Mesenchymal stem cell (in vitro differentiated cells and primary cell): ENCODE data around the gene JMJD6.

Source experiments
- DNase-seq: peaks from one replicate; pipeline ENCODE4 v3.0.0-alpha.2; 2013
- H2AFZ ChIP-seq: one replicate; pipeline ENCODE4 v1.6.1; 2013; ENCODE audit warnings: low read depth, mild to moderate bottlenecking, control low read depth, inconsistent platforms, low read length, moderate library complexity
- H2AK5ac ChIP-seq: 2 replicates; pipeline ENCODE4 v1.6.1; 2013; ENCODE audit warnings: low read length, moderate library complexity, mild to moderate bottlenecking, inconsistent platforms; ENCODE audit not compliant: severe bottlenecking
- H2BK120ac ChIP-seq: one replicate; pipeline ENCODE4 v1.6.1; 2013; ENCODE audit warnings: low read depth, mild to moderate bottlenecking, inconsistent platforms, low read length, moderate library complexity
- H2BK12ac ChIP-seq, 2 experiments: one replicate each; pipeline ENCODE4 v1.6.1; 2013; ENCODE audit warnings: inconsistent platforms in 2 of 2, low read length in 2 of 2, mild to moderate bottlenecking in 2 of 2, moderate library complexity in 2 of 2, control low read depth in 1 of 2
- H2BK15ac ChIP-seq: one replicate; pipeline ENCODE4 v1.6.1; 2013; ENCODE audit warnings: mild to moderate bottlenecking, low read depth, inconsistent platforms; ENCODE audit not compliant: poor library complexity, severe bottlenecking
- H2BK5ac ChIP-seq: 2 replicates; pipeline ENCODE4 v1.6.1; 2013; ENCODE audit warnings: low read depth, mild to moderate bottlenecking, low read length, control low read depth, inconsistent platforms; ENCODE audit not compliant: poor library complexity, severe bottlenecking
- H3K14ac ChIP-seq, 2 experiments: one replicate each; pipeline ENCODE4 v1.6.1; 2013; ENCODE audit warnings: inconsistent platforms in 2 of 2, low read length in 2 of 2, control low read depth in 1 of 2, mild to moderate bottlenecking in 1 of 2, moderate library complexity in 1 of 2
- H3K18ac ChIP-seq, 2 experiments: one replicate each; pipeline ENCODE4 v1.6.1; 2013; ENCODE audit warnings: inconsistent platforms in 2 of 2, low read length in 2 of 2, control low read depth in 1 of 2, low read depth in 1 of 2, mild to moderate bottlenecking in 1 of 2
- H3K23ac ChIP-seq, 2 experiments: one replicate each; pipeline ENCODE4 v1.6.1; 2013; ENCODE audit warnings: inconsistent platforms in 2 of 2, low read length in 2 of 2, mild to moderate bottlenecking in 2 of 2, moderate library complexity in 2 of 2, control low read depth in 1 of 2
- H3K27ac ChIP-seq: 2 replicates; pipeline ENCODE4 v1.5.1; 2013; ENCODE audit warnings: mild to moderate bottlenecking, moderate library complexity, low read length, control low read depth, inconsistent platforms; ENCODE audit not compliant: poor library complexity, severe bottlenecking
- H3K27me3 ChIP-seq, 2 experiments: 2 replicates each; pipeline versions ENCODE4 v1.6.1 to v1.7.0; 2013; ENCODE audit warnings: low read length in 2 of 2, mild to moderate bottlenecking in 2 of 2, moderate library complexity in 2 of 2, control low read depth in 1 of 2, inconsistent platforms in 1 of 2; ENCODE audit not compliant: control insufficient read depth in 1 of 2, insufficient read depth in 1 of 2
- H3K36me3 ChIP-seq, 2 experiments: 2 replicates each; pipeline versions ENCODE4 v1.6.1 to v1.7.0; 2013; ENCODE audit warnings: low read length in 2 of 2, control low read depth in 1 of 2, inconsistent platforms in 1 of 2, low read depth in 1 of 2, mild to moderate bottlenecking in 1 of 2; ENCODE audit not compliant: insufficient read depth in 2 of 2, control insufficient read depth in 1 of 2
- H3K4ac ChIP-seq, 2 experiments: one replicate each; pipeline ENCODE4 v1.6.1; 2013; ENCODE audit warnings: inconsistent platforms in 2 of 2, low read length in 2 of 2, mild to moderate bottlenecking in 2 of 2, moderate library complexity in 2 of 2, control low read depth in 1 of 2, low read depth in 1 of 2
- H3K4me1 ChIP-seq: 2 replicates; pipeline ENCODE4 v1.6.1; 2013; ENCODE audit warnings: low read depth, low read length, control low read depth; ENCODE audit not compliant: control insufficient read depth, insufficient read depth
- H3K4me2 ChIP-seq: 2 replicates; pipeline ENCODE4 v1.6.1; 2013; ENCODE audit warnings: low read length, mild to moderate bottlenecking, inconsistent platforms; ENCODE audit not compliant: poor library complexity, severe bottlenecking
- H3K4me3 ChIP-seq, 2 experiments: 2 replicates each; pipeline versions ENCODE4 v1.5.1 to v1.7.0; 2013; ENCODE audit warnings: low read length in 2 of 2, mild to moderate bottlenecking in 2 of 2, control low read depth in 1 of 2, low read depth in 1 of 2; ENCODE audit not compliant: insufficient read depth in 1 of 2
- H3K79me1 ChIP-seq: replicated peaks from 2 replicates; pipeline ENCODE4 v1.6.1; 2013; ENCODE audit warnings: mild to moderate bottlenecking, control low read depth, low read length, inconsistent platforms; ENCODE audit not compliant: poor library complexity, severe bottlenecking
- H3K9ac ChIP-seq: 2 replicates; pipeline ENCODE4 v1.7.0; 2013; ENCODE audit warnings: mild to moderate bottlenecking, low read length, moderate library complexity
- H3K9me3 ChIP-seq: 2 replicates; pipeline ENCODE4 v1.7.0; 2013; ENCODE audit warnings: mild to moderate bottlenecking, low read length; ENCODE audit not compliant: control insufficient read depth
- H4K8ac ChIP-seq: one replicate; pipeline ENCODE4 v1.6.1; 2013; ENCODE audit warnings: inconsistent platforms, mild to moderate bottlenecking, low read length, moderate library complexity
- H4K91ac ChIP-seq: one replicate; pipeline ENCODE4 v1.6.1; 2013; ENCODE audit warnings: mild to moderate bottlenecking, low read length, inconsistent platforms
- WGBS: methylation state at CpG from one replicate; pipeline ENCODE4 v1.1.7; 2013; ENCODE audit warnings: mixed read lengths; 5-methylcytosine and 5-hydroxymethylcytosine counted together

Gene JMJD6

GRCh38 chr17:76681222-76682137 is 44.9 kb downstream of the JMJD6 start:
- Histone ChIP-seq H3K79me1 (peaks cover 37% of the 10 kb centered on the region), H3K4ac (peak overlapping the region; percentile 42 to 81), H3K9ac (peak overlapping the region; percentile 49), H3K36me3 (peaks cover 70 to 72% of the 10 kb centered on the region in 2 experiments), H3K9me3 (no peaks in the 10 kb centered on the region), H3K4me1 (peaks cover 42% of the 10 kb centered on the region), H2BK12ac (peak overlapping the region; percentile 34 to 96), H3K27me3 (no peaks in the 10 kb centered on the region), H4K8ac (peak overlapping the region; percentile 54), H2BK5ac (no peak overlapping the region), H3K4me3 (no peak overlapping the region), H3K18ac (peak overlapping the region; percentile 23 to 92), H4K91ac (peak overlapping the region; percentile 48), H2BK120ac (no peak overlapping the region), H2BK15ac (peak overlapping the region; percentile 15), H3K4me2 (no peak overlapping the region), H3K14ac (peak overlapping the region in 1 of 2 experiments; percentile 49), H3K23ac (no peak overlapping the region), H2AFZ (no peak overlapping the region), H2AK5ac (no peak overlapping the region), H3K27ac (no peak overlapping the region)
- 47% methylated on average over 16 of the region's 16 CpGs for WGBS
- peak; percentile 92 for DNase-seq

GRCh38 chr17:76679239-76679638 is 47.2 kb downstream of the JMJD6 start:
- Histone ChIP-seq H3K9ac (no peak overlapping the region), H3K4me2 (no peak overlapping the region), H3K36me3 (peaks cover 64 to 76% of the 10 kb centered on the region in 2 experiments), H3K4me1 (peaks cover 25% of the 10 kb centered on the region), H3K14ac (no peak overlapping the region), H3K4me3 (no peak overlapping the region), H2BK120ac (no peak overlapping the region), H4K91ac (no peak overlapping the region), H3K18ac (no peak overlapping the region), H2AK5ac (no peak overlapping the region), H4K8ac (no peak overlapping the region), H3K4ac (no peak overlapping the region), H3K9me3 (no peaks in the 10 kb centered on the region), H2BK15ac (no peak overlapping the region), H2BK5ac (no peak overlapping the region), H2AFZ (no peak overlapping the region), H3K23ac (no peak overlapping the region), H3K27ac (no peak overlapping the region), H3K79me1 (peaks cover 27% of the 10 kb centered on the region), H3K27me3 (no peaks in the 10 kb centered on the region), H2BK12ac (no peak overlapping the region)
- no peak for DNase-seq
- WGBS, result 74% methylated on average over 1 of the region's 1 CpG

GRCh38 chr17:76678330-76678729 is 48.1 kb downstream of the JMJD6 start:
- Histone ChIP-seq H3K4me2 (no peak overlapping the region), H3K18ac (no peak overlapping the region), H3K9me3 (no peaks in the 10 kb centered on the region), H2AK5ac (no peak overlapping the region), H3K4me3 (no peak overlapping the region), H2BK120ac (no peak overlapping the region), H3K9ac (no peak overlapping the region), H2AFZ (no peak overlapping the region), H3K36me3 (peaks cover 63 to 71% of the 10 kb centered on the region in 2 experiments), H3K14ac (peak overlapping the region in 1 of 2 experiments; percentile 49), H3K27me3 (no peaks in the 10 kb centered on the region), H3K79me1 (peaks cover 22% of the 10 kb centered on the region), H3K4me1 (peaks cover 16% of the 10 kb centered on the region), H3K27ac (no peak overlapping the region), H4K8ac (no peak overlapping the region), H3K23ac (peak overlapping the region in 1 of 2 experiments; percentile 24), H4K91ac (no peak overlapping the region), H2BK15ac (no peak overlapping the region), H2BK12ac (peak overlapping the region in 1 of 2 experiments; percentile 46), H2BK5ac (no peak overlapping the region), H3K4ac (no peak overlapping the region)
- no peak for DNase-seq
- 83% methylated on average over 12 of the region's 12 CpGs for WGBS

GRCh38 chr17:76677406-76677805 is 49.0 kb downstream of the JMJD6 start:
- Histone ChIP-seq H3K9ac (no peak overlapping the region), H4K8ac (no peak overlapping the region), H3K36me3 (peaks cover 53 to 62% of the 10 kb centered on the region in 2 experiments), H3K4me1 (peaks cover 9% of the 10 kb centered on the region), H4K91ac (no peak overlapping the region), H3K4ac (no peak overlapping the region), H3K79me1 (peaks cover 14% of the 10 kb centered on the region), H2BK12ac (no peak overlapping the region), H3K9me3 (no peaks in the 10 kb centered on the region), H3K27ac (no peak overlapping the region), H3K18ac (no peak overlapping the region), H3K14ac (no peak overlapping the region), H2BK120ac (no peak overlapping the region), H2BK5ac (no peak overlapping the region), H2AFZ (no peak overlapping the region), H3K23ac (no peak overlapping the region), H2AK5ac (no peak overlapping the region), H3K27me3 (no peaks in the 10 kb centered on the region), H3K4me3 (no peak overlapping the region), H3K4me2 (no peak overlapping the region), H2BK15ac (no peak overlapping the region)
- DNase-seq, result no peak
- WGBS, result 97% methylated on average over 16 of the region's 16 CpGs
